Measurements from ENCODE around the gene ELL. TPM values are rescaled to one million over a fixed set of nuclear protein-coding genes. Genes with fewer than 3 reads are reported as not detected.
"Not testable (repeated sequence)": the region's sequence is repeated elsewhere in the genome, so short reads cannot be mapped to it uniquely, and the experiment has no call there.

The ELL gene
- total RNA-seq, 1 donor from 2014 or later: 15.5 TPM

DNA sequence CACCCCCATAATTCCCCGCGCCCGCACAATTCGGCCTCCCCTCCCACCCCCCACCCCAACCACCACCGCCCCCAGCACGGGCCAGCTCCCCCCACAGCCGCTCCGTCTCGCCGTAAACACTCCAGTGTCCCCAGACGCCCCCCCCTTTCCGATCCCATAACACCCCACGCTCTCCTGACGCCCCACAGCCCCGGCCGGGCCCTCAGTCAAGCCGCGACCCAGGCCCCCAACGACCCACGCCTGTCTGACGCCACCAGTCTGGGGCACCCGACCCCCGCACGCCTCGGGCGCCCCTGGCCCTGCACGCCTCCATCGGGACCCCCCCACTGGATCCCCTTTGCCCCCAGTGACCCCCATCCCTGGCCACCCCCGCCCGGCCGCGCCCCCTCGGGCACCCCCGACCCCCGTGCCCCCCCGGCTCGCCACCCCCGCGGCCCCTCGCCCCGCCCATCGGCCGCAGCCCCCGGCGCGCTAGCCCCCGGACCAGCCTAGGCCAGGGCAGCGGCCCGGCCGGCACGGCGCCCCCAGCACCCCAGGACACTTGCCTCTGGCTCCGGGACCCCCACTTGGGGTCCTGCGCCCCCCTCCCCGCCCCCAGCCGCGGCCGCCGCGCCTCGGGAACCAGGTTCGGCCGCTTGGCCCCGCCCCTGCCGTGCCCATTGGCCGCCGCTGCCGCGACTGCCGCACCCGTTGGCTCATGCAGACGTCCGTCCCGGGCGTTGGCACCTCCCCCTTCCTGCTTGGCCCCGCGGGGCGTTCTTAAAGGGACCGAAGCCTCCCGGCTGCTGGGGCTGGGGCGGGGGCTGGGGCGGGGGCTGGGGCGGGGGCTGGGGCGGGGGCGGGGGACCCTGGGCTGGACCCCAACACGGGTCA, 21.3 kb upstream of the ELL start, which contains the start of gene FKBP8:
Gene FKBP8 (minus strand): TSS at position 633 of the 873 bp plus-strand sequence. CDS start 1,603 bp downstream, outside the sequence.
- H3K4me1 Mint-ChIP-seq (ENCODE audit: low read depth): peaks cover 6% of the 10 kb centered on the region
- H3K27me3 Mint-ChIP-seq: no peaks in the 10 kb centered on the region
- TF ChIP-seq, protein P1, sequence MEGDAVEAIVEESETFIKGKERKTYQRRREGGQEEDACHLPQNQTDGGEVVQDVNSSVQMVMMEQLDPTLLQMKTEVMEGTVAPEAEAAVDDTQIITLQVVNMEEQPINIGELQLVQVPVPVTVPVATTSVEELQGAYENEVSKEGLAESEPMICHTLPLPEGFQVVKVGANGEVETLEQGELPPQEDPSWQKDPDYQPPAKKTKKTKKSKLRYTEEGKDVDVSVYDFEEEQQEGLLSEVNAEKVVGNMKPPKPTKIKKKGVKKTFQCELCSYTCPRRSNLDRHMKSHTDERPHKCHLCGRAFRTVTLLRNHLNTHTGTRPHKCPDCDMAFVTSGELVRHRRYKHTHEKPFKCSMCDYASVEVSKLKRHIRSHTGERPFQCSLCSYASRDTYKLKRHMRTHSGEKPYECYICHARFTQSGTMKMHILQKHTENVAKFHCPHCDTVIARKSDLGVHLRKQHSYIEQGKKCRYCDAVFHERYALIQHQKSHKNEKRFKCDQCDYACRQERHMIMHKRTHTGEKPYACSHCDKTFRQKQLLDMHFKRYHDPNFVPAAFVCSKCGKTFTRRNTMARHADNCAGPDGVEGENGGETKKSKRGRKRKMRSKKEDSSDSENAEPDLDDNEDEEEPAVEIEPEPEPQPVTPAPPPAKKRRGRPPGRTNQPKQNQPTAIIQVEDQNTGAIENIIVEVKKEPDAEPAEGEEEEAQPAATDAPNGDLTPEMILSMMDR (IDR thresholded peaks at IDR 0.05; ENCODE audit: unreplicated experiment): no peak
- peak within 1 kb of the TSS; percentile 80 for H3K27ac Mint-ChIP-seq
- peak; percentile 89 for DNase-seq (ENCODE audit: low spot score, unreplicated experiment)
- peak within 1 kb of the TSS; percentile 79 for H3K4me3 Mint-ChIP-seq (ENCODE audit: low read depth)
- H3K36me3 Mint-ChIP-seq (ENCODE audit: insufficient read depth): peaks cover 3% of the 10 kb centered on the region
- H3K9me3 Mint-ChIP-seq (ENCODE audit: low read depth): no peaks in the 10 kb centered on the region

DNA sequence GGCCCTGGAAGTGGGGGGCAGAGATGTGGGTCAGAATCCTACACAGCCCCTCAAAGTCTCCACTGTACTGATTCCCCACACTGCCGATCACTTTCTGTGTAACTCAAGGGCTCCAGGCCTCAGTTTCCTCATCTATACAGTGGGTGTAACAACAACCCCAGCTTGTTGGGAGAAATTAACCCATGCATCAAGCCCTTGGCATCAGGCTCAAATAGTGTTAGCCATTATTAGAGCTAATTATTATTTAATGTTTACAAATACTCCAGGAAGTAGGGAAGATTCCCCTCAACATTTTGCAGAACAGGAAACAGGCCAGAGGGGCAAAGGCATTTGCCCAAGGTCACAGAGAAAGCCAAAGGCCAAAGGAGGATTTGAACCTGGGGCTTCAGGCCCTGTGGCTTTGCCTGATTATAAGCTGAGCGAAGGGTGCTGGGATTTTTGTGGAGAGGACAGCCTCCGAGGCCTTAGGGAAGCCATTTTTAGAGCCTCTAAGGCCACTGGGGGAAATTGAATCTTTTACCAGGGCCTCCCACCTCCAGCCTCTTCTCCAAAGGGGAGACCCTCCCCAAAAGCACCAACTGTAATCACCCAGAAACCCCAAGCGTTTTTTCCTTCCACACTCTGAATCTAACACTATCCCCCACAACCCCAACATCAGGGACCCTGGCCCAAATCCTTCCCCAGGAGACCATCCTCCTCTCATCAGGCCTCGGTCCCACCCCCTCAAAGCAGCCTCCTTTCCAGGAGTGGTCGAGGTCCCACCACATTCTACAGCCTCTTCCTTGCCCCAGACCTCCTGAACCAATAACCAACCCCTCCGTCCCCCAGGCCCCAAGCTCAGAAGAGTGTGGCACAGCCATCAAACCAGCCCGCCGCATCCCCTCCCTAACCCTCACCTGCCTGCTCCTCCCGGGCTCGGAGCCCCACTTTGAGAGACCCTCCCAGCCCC, 20.4 kb upstream of the ELL start:
- peaks cover 3% of the 10 kb centered on the region for H3K36me3 Mint-ChIP-seq (ENCODE audit: insufficient read depth)
- H3K9me3 Mint-ChIP-seq (ENCODE audit: low read depth): no peaks in the 10 kb centered on the region
- TF ChIP-seq, protein P1 (IDR thresholded peaks at IDR 0.05; ENCODE audit: unreplicated experiment): no peak
- H3K27ac Mint-ChIP-seq: peak overlapping the region; percentile 55
- H3K4me1 Mint-ChIP-seq (ENCODE audit: low read depth): peaks cover 6% of the 10 kb centered on the region
- no peak for DNase-seq (ENCODE audit: low spot score, unreplicated experiment)
- H3K27me3 Mint-ChIP-seq: no peaks in the 10 kb centered on the region
- peak overlapping the region; percentile 79 for H3K4me3 Mint-ChIP-seq (ENCODE audit: low read depth)

DNA sequence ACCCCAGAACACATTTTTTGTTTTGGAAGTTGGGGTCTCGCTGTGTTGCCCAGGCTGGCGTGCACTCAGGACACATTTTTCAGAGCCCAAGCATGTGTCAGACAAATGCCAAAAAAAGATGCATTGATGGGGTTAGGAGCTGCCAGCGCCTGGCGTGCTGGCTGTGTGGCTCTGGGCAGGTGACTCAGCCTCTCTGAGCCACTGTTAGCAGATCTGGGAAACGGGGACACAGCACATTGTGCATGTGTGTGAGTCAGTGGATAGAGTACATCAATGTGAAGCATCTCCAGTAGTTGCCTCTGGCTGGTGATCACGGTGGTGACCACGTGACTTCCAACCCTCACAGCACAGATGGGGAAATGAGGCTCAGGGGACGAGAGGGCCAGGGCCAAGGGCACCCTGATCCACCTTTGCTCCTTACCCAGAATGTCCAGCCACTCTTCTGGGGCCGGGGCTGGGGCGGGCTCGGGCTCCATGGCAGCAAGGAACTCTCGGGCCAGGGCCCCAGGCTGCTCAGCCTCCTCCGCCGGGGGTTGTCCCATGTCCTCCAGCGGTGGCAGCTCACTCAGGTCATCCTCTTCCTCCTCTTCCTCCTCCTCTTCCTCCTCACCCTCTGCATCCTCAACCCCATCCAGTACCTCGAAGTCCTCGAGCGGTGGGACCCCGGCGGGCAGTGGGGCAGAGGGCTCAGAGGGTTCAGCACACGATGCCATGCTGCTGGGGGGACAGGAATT, 19.6 kb upstream of the ELL start:
- no peak for DNase-seq (ENCODE audit: low spot score, unreplicated experiment)
- no peaks in the 10 kb centered on the region for H3K27me3 Mint-ChIP-seq
- H3K4me1 Mint-ChIP-seq (ENCODE audit: low read depth): peaks cover 6% of the 10 kb centered on the region
- peak overlapping the region; percentile 50 for H3K4me3 Mint-ChIP-seq (ENCODE audit: low read depth)
- TF ChIP-seq, protein P1 (IDR thresholded peaks at IDR 0.05; ENCODE audit: unreplicated experiment): no peak
- peaks cover 7% of the 10 kb centered on the region for H3K36me3 Mint-ChIP-seq (ENCODE audit: insufficient read depth)
- H3K27ac Mint-ChIP-seq: no peak overlapping the region
- H3K9me3 Mint-ChIP-seq (ENCODE audit: low read depth): no peaks in the 10 kb centered on the region

DNA sequence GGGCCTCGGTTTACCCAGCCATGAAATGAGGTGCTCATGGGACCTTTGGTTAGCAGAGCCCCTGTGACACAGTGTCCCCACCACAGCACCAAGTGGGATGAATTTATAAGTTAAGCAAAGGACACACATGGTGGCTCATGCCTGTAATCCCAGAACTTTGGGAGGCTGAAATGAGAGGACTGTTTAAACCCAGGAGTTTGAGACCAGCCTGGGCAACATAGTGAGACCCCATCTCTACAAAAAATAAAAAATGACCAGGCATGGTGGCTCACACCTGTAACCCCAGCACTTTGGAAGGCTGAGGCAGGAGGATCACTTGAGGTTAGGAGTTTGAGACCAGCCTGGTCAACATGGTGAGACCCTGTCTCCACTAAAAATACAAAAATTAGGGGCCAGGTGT, 18.3 kb upstream of the ELL start:
- H3K27ac Mint-ChIP-seq; H3K4me1 Mint-ChIP-seq (ENCODE audit: low read depth); H3K4me3 Mint-ChIP-seq (ENCODE audit: low read depth); DNase-seq (ENCODE audit: low spot score, unreplicated experiment); H3K9me3 Mint-ChIP-seq (ENCODE audit: low read depth); H3K27me3 Mint-ChIP-seq: not testable (repeated sequence)
- peaks cover 12% of the 10 kb centered on the region for H3K36me3 Mint-ChIP-seq (ENCODE audit: insufficient read depth)

DNA sequence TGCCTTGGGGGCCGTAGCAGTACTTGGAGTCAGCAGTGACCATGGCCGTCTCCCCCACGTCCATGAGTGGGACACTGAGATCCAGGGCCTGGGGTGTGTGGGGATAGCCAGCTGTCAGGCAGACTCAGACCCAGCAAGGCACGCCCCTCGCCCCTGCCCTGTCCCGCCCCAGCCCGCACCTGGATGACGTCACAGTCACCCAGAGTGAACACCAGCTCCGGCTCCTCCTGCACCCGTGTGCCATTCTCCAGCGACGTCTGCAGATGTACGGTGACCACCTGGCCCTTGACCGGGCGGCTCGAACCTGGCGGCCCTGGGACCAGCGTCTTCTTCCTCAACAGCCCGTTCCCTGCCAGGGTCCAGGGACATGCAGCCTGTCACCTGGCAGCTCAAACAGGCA, 17.5 kb upstream of the ELL start:
- TF ChIP-seq, protein P1 (IDR thresholded peaks at IDR 0.05; ENCODE audit: unreplicated experiment): no peak
- no peak overlapping the region for H3K27ac Mint-ChIP-seq
- no peak overlapping the region for H3K4me3 Mint-ChIP-seq (ENCODE audit: low read depth)
- H3K9me3 Mint-ChIP-seq (ENCODE audit: low read depth): no peaks in the 10 kb centered on the region
- no peak for DNase-seq (ENCODE audit: low spot score, unreplicated experiment)
- H3K36me3 Mint-ChIP-seq (ENCODE audit: insufficient read depth): peaks cover 13% of the 10 kb centered on the region
- peaks cover 6% of the 10 kb centered on the region for H3K4me1 Mint-ChIP-seq (ENCODE audit: low read depth)
- no peaks in the 10 kb centered on the region for H3K27me3 Mint-ChIP-seq
